ENCODE results near the gene CDH4.

The CDH4 gene

DNA sequence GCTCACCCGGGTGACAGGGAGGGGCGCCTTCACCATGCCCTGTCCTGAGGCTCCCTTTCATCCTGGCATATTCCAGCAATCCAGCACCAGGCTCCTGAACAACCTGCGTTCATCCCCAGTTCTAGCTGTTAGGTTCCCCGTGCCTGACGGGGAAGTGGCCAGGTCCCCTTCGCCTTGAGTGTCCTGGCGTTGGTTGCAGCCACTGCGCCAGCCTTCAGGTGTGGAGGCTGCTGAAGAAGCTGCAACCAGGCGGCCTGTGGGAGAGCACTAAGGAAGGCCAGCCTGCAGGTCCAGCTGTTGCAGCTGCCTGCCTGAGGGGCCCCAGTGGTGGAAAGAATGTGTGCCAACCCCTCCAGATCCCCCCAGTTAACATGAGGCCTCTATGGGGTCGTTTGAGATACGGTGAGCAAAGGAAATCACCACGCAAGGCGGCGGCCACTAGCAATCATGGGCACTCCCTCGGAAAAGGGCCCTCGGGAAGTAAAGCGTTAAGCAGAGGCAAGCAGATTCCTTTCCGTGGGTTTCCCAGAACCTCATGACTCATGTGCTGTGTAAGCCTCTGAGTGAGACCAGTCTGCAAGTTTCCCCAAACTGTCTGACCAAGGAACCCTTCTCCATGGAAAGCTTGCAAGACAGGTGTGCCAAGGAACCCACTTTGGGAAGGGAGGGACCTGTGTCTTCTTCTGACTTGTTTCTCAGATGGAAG, 492.8 kb downstream of the CDH4 start:
- DNase-seq, result peak; percentile 74

DNA sequence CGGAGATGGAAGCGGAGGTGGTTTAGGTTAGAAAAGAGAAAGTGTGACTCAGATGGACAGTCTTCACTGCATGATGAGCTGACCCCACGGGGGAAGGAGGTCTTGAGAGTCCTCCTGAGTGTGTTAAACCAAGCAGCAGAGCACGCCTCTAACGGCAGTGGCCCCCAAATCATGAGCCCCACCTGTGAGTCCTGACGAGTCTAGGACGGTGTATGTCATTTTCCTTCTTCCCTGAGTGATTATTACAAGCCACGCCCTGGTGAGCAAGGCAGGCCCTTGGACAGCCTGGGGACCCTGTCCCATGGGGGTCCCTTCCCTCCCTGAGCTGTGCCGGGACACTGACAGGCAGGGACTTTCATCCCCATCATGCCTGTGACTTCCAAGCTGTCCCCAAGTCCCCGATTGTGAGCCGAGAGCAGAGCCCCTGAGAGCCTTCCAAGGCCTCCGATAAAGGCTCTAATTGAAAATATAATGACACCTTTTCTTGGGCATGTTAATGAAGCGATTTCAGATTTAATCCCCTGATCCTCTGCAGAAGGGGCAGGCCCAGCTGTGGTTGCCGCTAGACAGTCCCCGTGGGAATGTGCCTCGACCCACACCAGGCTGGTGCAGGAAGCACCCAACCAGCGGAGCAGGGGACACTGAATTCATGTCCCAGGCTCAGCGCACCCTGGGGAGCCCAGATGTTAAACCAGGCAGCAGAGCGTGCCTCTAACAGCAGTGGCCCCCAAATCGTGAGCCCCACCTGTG, 493.5 kb downstream of the CDH4 start:
- DNase-seq, result no peak

DNA sequence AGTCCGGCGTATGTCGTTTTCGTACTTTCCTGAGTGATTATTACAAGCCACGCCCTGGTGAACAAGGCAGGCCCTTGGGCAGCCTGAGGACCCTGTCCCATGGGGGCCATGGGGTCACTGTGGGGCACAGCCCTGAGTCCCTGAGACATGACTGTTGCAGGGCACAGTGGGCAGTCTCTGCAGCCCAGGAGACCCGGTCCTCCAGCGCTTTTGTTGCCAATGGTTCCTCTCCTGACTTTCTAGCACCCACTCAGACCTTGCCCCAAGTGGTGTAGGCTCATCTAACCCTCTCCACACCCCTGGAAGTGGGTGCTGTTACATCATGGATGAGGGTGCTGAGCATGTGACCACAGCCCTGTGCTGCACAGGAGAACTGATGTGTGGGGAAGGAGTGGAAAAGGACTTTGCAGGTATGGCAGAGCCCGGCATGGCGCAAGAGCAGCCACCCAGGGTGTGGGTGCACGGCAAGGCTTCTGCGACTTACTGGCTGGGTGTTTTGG, 494.1 kb downstream of the CDH4 start:
- no peak for DNase-seq

DNA sequence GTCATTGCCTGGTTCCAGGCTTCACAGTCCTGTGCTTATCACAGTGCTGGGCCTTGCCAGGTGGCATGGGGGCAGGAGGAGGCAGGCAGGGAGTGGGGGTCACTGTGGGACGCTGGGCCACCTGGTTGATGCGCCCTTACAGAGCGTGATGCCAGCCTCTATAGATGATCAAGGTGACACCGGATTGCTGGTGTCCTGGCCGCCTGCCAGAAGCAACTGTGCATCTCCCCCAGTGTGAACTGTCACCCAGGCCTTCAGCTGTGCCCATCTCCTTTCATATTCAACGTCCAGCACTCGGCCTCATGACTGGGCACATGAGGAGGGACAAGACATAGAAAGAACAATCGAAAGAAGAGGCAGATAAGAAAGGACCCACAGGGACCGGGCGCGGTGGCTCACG, 494.7 kb downstream of the CDH4 start:
- no peak for DNase-seq

DNA sequence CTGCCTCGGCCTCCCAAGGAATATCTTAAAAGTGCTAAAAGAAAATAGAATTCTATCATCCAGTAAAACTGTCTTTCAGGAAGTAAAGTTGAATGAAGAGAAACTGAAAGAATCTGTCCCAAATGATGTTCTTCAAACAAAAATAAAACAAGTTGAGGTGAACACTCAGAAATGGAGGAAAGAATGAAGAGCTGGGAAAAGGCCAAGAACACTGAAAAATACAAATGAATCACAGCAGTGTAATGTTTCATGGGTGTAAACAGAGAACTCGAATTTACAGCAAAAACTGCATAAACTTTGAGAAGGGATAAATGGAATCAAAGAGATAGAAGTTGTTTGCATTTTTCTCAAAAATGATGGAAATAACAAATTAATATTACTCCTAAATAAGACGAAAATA, 496.3 kb downstream of the CDH4 start:
- DNase-seq, result no peak

DNA sequence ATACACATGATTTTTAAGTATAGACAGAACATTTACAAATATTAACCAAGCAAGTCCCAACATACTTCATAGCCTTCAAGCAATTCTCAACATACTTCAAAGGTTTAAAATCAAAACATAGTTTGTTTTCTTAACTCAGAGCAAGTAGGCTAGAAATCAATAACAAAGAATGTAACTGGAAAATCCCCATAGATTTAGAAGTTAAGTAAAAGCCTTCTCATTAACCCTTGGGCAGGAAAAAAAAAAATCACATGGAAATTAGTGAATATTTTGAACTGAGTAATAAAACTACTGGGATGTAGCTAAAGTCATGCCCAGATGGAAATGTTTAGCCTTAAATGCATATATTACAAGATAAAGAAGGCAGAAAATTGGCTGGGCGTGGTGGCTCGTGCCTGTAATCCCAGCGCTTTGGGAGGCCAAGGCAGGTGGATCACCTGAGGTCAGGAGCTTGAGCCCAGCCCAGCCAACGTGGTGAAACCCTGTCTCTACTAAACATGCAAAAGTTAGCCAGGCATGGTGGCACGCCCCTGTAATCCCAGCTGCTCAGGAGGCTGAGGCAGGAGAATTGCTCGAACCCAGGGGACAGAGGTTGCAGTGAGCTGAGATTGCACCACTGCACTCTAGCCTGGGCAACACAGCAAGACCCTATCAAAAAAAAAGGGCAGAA, 497.5 kb downstream of the CDH4 start:
- no peak for DNase-seq

DNA sequence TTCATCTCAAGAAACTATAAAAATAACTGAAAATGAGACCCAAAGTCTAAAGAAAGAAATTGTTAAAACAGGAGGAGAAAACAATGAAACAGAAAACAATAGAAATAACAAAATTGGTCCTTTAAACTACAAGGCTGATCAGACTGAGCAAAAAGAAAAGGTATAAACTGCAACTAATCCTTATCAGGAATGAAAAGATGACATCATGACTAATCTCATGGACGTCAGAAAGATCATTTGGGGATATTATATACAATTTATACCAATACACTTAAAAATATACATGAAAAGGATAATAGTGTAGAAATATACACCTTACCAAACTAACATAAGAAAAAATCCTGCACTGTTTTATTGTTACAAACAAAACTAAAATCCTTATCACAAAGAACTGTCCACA, 498.0 kb downstream of the CDH4 start:
- no peak for DNase-seq

DNA sequence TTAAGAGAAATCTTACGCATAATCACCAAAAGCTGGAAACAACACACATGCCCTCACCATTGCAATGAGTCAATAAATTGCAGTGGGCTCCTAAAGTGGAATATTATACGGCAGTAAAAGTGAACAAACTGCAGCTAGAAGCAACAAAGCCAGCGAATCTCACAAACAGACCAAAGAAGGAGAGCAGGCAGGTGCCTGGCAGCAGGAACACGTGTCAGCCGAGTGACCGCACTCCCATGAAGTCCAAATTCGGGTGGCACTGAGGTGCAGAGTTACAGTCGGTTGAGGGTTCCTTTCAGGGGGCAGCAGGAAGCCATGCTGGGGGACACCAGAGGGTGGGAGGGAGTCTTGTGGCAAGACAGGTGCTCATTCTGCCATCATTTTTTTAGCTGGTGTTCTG, 500.5 kb downstream of the CDH4 start:
- no peak for DNase-seq

DNA sequence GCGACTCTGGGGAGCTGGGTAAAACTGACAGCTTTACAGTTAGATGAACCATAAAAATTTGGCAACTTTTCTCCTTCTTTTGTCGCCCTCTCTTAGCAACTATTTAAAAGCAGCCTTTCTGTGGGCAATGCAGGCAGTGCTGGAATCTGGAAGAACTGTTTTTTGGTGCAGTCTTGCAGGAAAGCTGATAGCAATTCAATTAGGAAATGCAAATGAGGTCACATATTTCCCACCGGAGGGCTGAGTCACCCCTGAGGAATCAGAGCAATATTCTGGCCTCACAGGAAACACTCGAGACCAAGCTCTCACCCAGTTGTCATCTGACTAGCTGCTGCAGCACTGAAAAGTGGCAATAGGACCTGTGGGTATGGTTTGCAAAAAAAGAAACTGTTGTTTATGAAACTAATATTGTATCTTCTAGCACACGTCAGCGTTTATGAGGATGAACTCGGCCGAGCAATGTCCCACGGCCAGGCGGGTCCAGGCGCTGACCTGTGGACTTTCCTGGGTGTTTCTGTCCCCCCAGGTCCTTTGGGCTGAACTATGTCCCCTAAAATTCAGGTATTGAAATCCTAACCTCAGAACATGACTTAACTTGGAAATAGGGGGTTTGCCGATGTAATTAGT, 501.4 kb downstream of the CDH4 start:
- DNase-seq, result peak; percentile 87

DNA sequence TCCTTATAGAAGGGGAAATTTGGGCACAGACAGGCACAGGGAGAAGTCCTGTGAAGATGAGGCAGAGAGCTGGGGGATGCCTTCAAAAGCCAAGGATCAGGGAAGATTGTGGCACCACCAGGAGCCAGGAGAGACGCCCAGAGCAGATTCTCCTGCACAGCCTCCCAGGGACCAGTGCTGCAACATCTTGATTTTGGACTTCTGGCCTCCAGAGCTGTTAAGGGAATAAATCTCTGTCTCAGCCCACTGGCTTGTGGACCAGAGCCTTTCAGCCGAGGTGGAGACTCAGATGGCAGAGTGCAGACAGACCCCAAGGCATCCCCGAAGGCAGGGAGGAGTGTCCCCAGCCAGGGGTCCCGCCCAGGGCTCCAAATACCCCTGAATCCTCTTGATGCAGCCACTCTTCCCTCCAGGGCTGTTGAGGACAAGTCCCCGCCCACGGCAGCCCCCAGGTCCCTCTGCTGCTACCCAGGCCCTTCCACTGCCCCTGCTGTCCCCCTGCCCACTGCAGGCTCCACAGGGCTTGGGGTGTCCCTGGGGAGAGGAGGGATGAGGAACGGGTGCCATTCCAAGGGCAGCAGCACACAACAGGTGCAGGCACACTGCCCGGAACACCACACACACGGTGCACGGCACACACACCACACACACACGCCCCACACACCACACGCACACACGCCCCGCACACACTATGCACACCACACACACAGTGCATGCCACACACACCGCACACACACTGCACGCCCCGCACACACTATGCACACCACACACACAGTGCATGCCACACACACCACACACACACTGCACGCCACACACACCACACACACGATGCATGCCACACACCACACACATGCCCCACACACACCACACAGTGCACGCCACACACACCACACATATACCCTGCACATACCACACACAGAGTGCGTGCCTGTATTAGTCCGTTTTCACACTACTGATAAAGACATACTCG, 502.2 kb downstream of the CDH4 start:
- DNase-seq, result no peak

DNA sequence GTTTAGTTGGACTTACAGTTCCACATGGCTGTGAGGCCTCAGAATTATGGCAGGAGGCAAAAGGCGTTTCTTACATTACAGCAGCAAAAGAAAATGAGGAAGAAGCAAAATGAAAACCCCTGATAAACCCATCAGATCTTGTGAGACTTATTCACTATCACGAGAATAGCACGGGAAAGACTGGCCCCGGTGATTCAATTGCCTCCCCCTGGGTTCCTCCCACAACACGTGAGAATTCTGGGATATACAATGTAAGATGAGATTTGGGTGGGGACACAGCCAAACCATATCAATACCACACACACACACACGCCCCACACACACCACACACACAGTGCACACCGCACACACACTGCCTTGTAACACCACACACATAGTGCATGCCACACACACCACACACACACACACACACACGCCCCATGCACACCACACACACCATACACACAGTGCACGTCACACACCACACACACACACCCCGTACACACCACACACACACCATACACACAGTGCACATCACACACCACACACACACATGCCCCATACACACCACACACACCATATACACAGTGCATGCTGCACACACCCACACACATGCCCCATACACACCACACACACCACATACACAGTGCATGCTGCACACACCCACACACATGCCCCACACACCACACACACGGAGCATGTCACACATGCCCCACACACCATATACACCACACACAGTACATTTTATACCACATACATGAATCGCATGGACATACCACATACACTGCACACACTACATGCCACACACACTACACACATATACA, 503.1 kb downstream of the CDH4 start:
- DNase-seq, result no peak

DNA sequence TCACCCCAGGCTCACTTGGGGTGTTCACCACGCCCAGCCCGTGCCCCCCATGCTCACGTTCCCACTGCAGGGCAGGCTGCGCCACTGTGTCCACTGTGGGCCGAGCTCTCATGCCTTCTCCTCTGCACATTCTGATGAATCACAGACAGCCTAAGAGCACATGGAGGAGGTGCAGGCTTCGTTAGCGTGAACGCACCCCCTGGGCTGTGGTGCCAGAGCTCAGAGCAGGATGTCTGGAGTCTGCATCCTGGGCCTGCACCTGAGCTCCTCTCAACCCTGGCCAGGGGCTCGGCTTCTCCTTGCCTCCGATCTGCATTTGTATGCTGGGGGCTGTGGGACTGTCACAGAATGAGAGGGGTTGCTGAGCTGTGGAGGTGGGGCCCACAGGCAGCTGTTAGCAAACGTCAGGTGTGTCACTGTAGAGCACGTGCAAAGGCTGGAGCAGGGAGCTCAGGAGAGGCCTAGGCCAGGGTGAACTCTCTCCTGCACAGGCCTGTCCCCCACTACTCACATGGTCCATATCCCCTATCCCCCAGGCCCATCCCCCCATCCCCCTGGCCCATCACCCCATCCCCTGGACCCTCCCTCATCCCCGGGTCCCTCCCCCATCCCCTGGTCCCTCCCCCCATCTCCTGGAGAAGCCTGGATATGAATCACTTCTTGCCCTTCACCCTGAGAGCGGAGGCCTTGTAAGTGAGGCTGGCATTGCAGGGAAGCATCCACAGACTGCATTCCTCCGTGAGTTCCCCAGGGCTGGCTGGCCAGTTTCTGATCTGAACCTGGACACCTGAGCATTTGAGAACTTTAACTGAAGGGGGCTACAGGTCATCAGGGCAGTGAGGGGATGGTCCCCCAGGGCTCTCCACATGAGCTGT, 504.1 kb downstream of the CDH4 start:
- peak; percentile 68 for DNase-seq

DNA sequence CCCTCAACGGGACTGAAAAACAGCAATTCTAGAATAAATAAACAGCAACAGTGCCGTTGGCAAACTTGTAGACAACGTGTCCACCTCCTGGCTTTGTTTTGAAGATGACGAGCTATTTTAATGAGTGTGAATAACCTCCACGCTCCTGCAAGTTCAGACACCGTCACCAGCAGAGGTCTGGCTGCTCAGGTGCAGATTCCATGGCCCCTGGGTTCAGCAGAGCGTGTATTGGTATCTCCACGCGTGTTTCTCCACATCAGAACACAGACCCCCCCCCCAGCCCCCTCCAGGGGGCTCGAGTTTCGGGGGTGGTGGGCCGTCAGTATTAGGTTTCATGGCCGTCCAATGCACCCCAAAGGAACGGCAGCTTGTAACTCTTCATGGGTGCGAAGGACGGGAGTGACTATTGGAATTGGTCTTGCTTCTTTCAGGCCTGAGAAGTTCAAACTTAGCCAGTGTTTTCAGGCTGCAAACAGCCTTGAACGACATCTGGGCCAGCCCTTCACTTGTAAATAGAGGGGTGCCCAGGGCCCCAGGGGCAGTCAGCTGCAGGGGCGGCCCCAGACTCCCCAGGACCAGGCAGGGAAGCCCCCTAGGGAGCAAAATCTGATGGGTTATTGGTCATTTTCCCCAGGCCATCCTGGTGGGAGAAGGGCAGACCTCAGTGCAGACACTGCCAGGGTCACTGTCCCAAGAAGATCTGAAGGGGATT, 505.1 kb downstream of the CDH4 start:
- DNase-seq, result no peak

DNA sequence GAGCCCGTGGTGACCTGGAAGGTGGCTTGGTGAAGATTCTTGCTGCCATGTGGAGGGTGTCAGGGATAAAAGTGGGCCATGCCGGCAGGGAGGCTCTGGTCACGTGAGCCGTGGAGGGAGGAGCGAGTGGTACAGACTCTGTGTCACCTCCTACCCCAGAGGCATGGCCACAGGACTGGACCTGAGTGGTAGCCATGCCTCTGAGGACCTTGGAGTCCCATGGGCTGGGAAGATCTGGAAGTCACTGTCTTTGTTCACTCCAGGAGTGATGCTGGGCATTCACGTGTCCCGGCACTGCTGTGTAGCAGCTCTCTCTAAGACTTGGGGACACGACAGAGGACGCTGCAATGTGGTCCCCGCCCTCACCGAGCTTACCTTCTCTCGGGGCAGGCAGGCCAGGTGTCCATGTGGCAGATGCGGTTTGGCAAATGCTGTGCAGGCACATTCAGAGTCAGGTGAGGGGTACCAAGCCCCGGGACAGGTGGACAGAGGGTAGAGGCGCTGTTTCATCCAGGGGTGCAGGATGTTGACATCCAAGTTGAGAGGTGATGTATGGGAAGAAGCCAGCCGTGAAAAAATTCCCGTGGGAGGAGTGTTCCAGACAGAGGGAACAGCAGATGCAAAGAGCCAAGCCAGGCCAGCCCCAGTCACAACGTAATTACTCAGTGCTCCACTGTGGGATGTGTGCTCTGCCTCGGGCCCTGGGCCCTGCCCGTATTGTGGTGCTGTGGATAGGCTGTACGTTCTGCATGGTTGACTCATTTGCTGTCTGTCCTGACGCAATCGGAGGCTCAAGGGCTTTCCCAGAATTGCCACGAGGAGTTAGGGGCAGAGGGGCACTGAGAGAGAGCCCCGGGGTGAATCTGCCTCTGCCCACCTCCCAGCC, 505.9 kb downstream of the CDH4 start:
- DNase-seq, result peak; percentile 68

DNA sequence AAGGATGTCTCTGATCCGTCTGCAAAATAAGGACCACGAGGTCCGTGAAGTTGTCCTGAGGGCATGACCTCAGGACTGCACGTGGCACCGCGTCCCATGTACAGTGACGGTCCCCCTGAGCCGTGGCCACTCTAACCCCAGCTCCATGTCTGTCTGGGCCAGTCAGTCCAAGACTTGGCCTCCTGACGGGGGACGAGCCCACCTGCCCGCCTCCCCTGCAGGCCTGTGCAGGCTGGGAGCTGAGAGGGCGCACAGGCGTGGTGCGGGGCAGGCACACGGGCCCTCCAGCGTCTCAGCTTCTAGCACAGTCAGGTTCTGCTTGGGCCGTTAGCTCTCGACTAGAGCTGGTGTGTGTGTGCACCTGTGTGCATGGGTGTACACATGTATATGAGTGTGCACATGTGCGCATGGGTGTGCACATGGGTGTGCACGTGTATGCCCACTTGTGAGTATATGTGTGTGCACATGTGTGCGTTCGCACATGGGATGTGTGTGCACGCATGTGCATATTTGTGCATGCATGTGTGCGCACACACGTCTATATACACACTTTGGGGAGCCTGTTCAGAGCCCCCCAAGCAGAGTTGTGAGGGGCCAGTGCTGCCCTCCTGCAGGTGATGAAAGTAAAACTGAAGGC, 506.6 kb downstream of the CDH4 start:
- no peak for DNase-seq

DNA sequence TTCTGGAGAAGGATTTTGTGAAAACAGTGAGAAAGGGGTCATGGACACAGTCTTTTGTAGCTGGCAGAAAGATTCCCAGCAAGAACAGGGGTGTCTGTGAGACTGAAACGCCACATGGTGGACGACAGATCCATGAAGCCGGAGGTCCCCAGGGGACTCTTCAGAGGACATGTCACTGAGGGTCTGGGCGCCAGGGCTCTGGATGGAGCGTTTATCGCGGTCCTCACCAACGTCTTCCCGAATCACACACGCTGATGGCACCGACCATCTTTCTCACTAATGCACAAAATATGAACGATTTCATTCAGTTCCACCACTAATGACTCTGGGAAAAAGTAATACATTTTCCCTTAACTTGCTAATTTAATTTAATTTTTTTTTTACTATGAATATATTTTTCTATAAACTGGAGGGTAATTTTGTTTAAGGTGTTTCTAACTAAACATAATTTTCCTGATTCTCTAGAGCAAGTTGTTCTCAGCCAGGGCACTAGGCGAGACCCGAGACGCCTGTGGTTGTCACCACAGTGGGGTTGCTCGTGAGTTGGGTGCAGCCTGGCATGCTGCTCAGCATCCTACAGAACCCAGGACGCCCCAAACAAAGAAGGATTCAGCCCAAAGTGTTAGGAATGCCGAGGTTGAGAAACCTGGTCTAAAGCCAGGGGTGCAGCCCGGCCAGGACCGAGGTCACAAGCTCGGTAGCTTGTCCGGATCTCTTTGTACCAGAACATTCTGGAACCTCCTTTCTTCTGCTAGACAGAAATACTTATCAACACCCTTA, 507.4 kb downstream of the CDH4 start:
- DNase-seq, result no peak

DNA sequence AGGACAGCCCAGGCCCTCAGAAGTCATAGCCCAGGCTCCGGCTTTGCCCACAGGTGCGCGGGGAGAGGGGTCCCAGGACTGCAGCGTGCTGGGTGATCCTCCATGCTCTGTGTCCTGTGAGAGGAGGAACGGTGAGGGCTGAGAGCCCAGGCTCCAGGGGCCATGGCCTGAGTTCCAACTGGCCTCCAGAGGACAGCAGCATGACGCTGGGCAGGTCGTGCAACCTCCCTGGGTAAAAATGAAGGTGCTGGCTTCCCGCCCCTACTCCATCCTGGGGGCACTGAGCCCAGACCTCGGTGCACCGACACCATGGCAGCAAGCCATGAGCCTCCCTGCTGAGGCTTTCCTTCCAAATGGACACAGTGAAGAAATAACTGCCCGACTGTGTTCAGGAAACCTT, 508.3 kb downstream of the CDH4 start:
- DNase-seq, result no peak

Measured in islet precursor cell (in vitro differentiated cells).